Body of pancreas (tissue), 4 donors: ENCODE measurements around the gene NSUN2. TPM values are rescaled to one million over a fixed set of nuclear protein-coding genes. Genes with fewer than 3 reads are reported as not detected.

Experiments used
- ATAC-seq: fragments of 150-250 bp; one replicate; pipeline ENCODE4 v1.9.1; 2016
- DNase-seq, 4 donors: peaks; one replicate each; pipeline ENCODE4 v3.0.0-alpha.2; 2019
- H3K27ac ChIP-seq, 4 donors: fragments of 200-600 bp; sonication (generic); 1 replicate in 3 of 4; 2 replicates in 1 of 4; pipeline versions ENCODE4 v1.5.1 to v1.6.1; 2016 to 2019; ENCODE audit warnings: mild to moderate bottlenecking in 1 of 4, mixed read lengths in 1 of 4, moderate library complexity in 1 of 4
- H3K27me3 ChIP-seq, 2 donors: fragments of 200-600 bp; sonication (generic); one replicate each; pipeline ENCODE4 v1.6.0; 2016; ENCODE audit warnings: mild to moderate bottlenecking in 1 of 2
- H3K36me3 ChIP-seq, 2 donors: fragments of 200-600 bp; sonication (generic); replicated peaks in 1 of 2; 2 replicates each; pipeline ENCODE4 v1.5.1; 2016; ENCODE audit warnings: low read depth in 2 of 2; ENCODE audit not compliant: insufficient read depth in 1 of 2
- H3K4me1 ChIP-seq: fragments of 200-600 bp; sonication (generic); one replicate; pipeline ENCODE4 v1.6.0; 2016
- H3K4me3 ChIP-seq, 2 donors: fragments of 200-600 bp; sonication (generic); 1 replicate in 1 of 2; 2 replicates in 1 of 2; pipeline ENCODE4 v1.5.1; 2016 to 2019
- H3K9me3 ChIP-seq, 3 donors: fragments of 200-600 bp; sonication (generic); 1 replicate in 2 of 3; 2 replicates in 1 of 3; pipeline ENCODE4 v1.5.1; 2016
- POLR2A ChIP-seq, 3 donors: fragments of 450-650 bp; IDR thresholded peaks; one replicate each; pipeline ENCODE4 v1.6.1; 2016; ENCODE audit warnings: antibody characterized with exemption in 3 of 3, mild to moderate bottlenecking in 2 of 3
- WGBS, 2 donors: methylation state at CpG; one replicate each; pipeline ENCODE4 v1.1.5; 2017; 5-methylcytosine and 5-hydroxymethylcytosine counted together
- intact Hi-C: fragments of 100-400 bp; cut with DNase I; formaldehyde crosslinking; loops from one replicate; pipeline ENCODE4 v1.15.1; 2023
- total RNA-seq, 2 donors: library from RNA; depleted of rRNA; stranded (reverse); fragments of >200 nt; gene quantifications; one replicate each; pipeline ENCODE4 v1.1.0, GENCODE V29; 2016
- TF ChIP-seq, protein P1 (sequence below), 7 experiments: fragments of 450-650 bp in 4 of 7; fragments of 200-600 bp in 3 of 7; sonication (generic) in 3 of 7; IDR thresholded peaks; one replicate each; pipeline ENCODE4 v1.5.1; 2016 to 2019; ENCODE audit warnings: antibody characterized with exemption in 7 of 7

The NSUN2 gene
- total RNA-seq, 2 donors from 2014 or later, result 35.0 to 45.8 TPM

DNA sequence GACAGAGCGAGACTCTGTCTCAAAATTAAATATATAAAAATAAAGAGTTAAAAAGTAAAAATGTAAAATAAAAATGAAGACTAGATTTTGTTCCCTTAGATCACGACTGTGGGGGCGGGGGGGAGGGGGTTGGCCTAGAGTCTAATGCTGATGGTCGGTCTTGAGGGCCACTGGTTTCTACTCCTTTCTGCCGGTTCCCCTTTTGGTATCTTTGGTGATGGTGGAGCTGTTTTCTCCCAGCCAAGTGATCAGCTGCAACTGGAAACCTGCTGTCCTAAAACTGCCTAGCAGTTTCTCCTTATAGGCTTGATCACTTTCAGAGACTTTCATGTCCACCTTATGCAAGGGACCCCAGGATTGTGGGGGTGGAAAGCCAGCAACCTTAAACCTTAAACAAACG is 1.5 kb upstream of the NSUN2 start:
- DNase-seq (no peak), ATAC-seq (no peak)
- Histone ChIP-seq H3K36me3 (no peaks in the 10 kb centered on the region), H3K9me3 (no peaks in the 10 kb centered on the region), H3K27me3 (no peaks in the 10 kb centered on the region), H3K27ac (no peak overlapping the region), H3K4me1 (peaks cover 18% of the 10 kb centered on the region), H3K4me3 (no peak overlapping the region)
- intact Hi-C loops, result no loop called here
- TF ChIP-seq, protein P1, sequence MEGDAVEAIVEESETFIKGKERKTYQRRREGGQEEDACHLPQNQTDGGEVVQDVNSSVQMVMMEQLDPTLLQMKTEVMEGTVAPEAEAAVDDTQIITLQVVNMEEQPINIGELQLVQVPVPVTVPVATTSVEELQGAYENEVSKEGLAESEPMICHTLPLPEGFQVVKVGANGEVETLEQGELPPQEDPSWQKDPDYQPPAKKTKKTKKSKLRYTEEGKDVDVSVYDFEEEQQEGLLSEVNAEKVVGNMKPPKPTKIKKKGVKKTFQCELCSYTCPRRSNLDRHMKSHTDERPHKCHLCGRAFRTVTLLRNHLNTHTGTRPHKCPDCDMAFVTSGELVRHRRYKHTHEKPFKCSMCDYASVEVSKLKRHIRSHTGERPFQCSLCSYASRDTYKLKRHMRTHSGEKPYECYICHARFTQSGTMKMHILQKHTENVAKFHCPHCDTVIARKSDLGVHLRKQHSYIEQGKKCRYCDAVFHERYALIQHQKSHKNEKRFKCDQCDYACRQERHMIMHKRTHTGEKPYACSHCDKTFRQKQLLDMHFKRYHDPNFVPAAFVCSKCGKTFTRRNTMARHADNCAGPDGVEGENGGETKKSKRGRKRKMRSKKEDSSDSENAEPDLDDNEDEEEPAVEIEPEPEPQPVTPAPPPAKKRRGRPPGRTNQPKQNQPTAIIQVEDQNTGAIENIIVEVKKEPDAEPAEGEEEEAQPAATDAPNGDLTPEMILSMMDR (IDR thresholded peaks at IDR 0.05), result no peak
- TF ChIP-seq POLR2A (IDR thresholded peaks at IDR 0.05), result no peak
- WGBS, 2 donors, result 14 to 24% methylated on average over 6 of the region's 6 CpGs

DNA sequence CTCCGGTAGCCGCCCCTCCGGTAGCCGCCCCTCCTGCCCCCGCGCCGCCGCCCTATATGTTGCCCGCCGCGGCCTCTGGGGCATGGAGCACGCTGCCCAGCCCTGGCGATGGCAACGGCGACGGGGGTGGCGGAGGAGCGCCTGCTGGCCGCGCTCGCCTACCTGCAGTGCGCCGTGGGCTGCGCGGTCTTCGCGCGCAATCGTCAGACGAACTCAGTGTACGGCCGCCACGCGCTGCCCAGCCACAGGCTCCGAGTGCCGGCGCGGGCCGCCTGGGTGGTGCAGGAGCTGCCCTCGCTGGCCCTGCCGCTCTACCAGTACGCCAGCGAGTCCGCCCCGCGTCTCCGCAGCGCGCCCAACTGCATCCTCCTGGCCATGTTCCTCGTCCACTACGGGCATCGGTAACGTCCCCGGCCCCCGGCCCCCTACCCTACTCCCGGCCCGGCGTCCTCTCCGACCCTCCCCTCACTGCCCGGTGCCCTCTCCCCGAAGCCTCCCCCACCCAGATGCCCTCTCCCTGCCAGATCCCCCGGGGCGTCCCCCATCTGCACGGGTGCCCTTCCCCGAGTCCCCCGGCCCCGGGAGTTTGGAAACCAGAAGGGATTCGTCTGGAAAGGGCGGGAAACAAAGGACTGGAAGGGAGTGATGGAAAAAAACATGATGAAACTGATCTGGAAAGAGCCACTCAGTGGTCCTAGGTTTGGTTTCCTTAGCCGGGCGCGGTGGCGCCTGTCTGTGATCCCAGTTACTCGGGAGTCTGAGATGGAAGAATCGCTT is 813 bp upstream of the NSUN2 start:
- Histone ChIP-seq H3K4me3 (peak overlapping the region; percentile 46 to 94), H3K27ac (peak overlapping the region; percentile 76 to 98 (median 90)), H3K27me3 (no peaks in the 10 kb centered on the region), H3K9me3 (no peaks in the 10 kb centered on the region), H3K4me1 (peaks cover 18% of the 10 kb centered on the region), H3K36me3 (peaks cover 0 to 4% of the 10 kb centered on the region in 2 donors)
- 1% methylated on average over 36 to 60 of the region's 75 CpGs for WGBS, 2 donors
- intact Hi-C loops, result no loop called here
- ATAC-seq, result peak; percentile 62
- peak in 1 of 3 donors; percentile 21 for TF ChIP-seq POLR2A (IDR thresholded peaks at IDR 0.05)
- TF ChIP-seq, protein P1 (IDR thresholded peaks at IDR 0.05), result peak in 3 of 7 experiments; percentile 16 to 20 (median 20)
- no peak for DNase-seq

- Histone ChIP-seq H3K36me3 (peaks cover 0 to 5% of the 10 kb centered on the region in 2 donors), H3K27me3 (no peaks in the 10 kb centered on the region), H3K9me3 (no peaks in the 10 kb centered on the region), H3K27ac (peak overlapping the region; percentile 76 to 98 (median 90)), H3K4me1 (peaks cover 18% of the 10 kb centered on the region), H3K4me3 (peak overlapping the region; percentile 50 to 94)
- 0% methylated on average over 20 to 33 of the region's 33 CpGs for WGBS, 2 donors
- no peak for TF ChIP-seq POLR2A (IDR thresholded peaks at IDR 0.05)
- TF ChIP-seq, protein P1 (IDR thresholded peaks at IDR 0.05), result no peak
- peak; percentile 10 for ATAC-seq
- intact Hi-C loops, result no loop called here
- peak in 3 of 4 donors; percentile 14 to 29 (median 23) for DNase-seq
These were observed 438 bp downstream of the NSUN2 start for GRCh38 chr5:6632324-6632887.

DNA sequence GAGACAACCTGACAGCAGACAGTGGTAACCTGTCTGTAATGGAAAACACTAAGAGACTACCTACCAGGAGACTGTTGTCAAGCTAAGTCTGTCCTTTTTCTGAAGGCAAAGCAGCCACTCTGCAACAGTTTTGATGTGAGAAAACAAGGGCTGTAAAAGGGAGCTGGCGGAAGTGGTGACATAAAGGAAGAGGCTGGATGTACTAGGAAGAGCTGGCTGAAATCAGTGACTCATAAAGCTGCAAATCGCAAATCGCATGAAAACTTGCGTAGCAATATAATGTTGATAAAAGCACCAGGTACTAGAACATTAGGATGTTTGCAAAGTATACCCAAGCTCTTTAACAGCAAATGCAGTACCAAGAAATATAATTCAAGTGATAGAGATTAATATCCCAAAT is 1.4 kb downstream of the NSUN2 start:
- ATAC-seq, result no peak
- TF ChIP-seq POLR2A (IDR thresholded peaks at IDR 0.05), result no peak
- TF ChIP-seq, protein P1 (IDR thresholded peaks at IDR 0.05), result no peak
- WGBS, 2 donors, result 89 to 92% methylated on average over 4 of the region's 4 CpGs

More for the DNA sequence above, 1.4 kb downstream of the NSUN2 start:
- no peak overlapping the region for H3K27ac ChIP-seq
- DNase-seq, result no peak
- H3K4me1 ChIP-seq, result peaks cover 18% of the 10 kb centered on the region
- peaks cover 0 to 7% of the 10 kb centered on the region in 2 donors for H3K36me3 ChIP-seq
- H3K27me3 ChIP-seq, result no peaks in the 10 kb centered on the region
- intact Hi-C loops, result no loop called here
- no peak overlapping the region for H3K4me3 ChIP-seq
- no peaks in the 10 kb centered on the region for H3K9me3 ChIP-seq
